GM18498 (cell line): ENCODE results near the gene LRRTM3.

Experiments used
- ATAC-seq: cut with Tn5 transposase; IDR thresholded peaks from one replicate; pipeline ENCODE4 v1.9.1; 2021; ENCODE audit warnings: mild to moderate bottlenecking, moderate library complexity; ENCODE audit not compliant: unreplicated experiment

The LRRTM3 gene

DNA sequence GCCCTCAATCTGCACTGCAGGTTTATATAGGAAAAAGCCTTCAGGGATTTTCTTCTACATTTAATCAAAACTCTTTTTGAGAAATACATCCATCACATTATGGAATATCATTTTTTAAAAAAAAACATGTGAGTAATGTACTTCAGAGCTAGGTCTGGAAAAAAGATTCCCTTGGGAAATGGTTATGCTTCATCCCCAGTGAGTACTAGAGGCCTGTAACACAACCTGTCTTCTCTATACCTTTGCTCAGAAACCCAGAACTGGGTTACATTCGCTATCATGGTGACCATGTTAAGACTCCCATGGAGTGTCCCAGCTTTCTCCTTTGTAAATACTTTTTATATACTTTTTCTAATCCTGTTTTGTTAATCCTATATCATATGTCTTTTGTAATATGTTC lies 186.9 kb downstream of the LRRTM3 start:
- no peak for ATAC-seq

DNA sequence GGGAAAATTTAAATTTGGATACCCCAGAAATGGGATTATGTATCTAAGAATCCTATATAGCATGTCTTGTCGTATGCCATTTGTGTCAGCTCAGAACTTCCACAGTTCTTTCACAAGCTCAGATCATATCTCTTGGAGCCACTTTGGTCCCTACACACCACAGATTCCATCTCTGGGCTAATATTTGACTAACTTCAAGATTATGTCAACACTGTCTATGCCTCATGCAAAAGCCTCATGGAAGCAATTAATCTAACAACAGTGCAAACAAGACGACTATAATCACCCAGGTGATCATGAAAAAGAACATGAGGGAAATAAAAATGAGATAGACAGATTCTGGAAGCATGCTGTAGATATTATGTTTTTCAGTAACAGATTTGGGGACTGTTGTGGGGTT lies 189.1 kb downstream of the LRRTM3 start:
- ATAC-seq = no peak

DNA sequence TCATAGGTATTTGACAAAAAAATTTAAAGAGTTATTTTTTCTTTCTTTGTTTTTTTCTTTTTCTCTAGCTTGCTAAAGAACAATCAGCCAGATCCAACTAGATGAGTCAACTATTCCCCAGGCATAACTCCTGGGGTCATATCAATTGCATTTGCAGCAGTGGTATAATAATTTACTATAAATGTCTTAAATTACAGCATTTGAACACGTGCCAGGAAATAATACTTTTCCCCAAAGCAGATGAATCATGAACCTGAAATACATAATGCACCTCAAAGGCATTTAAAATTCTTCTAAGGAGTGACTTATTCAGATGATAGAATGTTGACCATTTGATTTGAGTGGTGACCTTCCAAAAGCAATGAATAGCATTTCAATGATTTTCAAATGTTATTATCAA lies 190.1 kb downstream of the LRRTM3 start:
- ATAC-seq = no peak

DNA sequence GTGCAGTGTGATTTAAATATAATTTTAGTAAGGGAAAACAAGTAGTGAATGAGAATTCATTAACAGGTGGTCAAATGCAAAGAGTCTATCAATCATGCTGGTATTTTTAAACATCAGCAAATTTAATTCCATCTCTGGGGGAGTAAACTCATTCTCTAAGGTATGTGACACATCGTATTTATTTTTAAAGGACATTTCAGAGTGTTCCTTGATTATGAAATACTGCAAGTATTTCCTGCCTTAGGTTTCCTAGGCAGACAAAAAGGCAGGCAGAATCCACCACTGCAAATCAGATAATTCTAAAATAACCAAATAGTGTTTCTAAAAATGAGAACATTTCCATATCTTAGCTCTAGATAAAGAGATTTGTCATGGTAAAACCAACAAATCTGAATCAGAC lies 193.8 kb downstream of the LRRTM3 start:
- no peak for ATAC-seq

DNA sequence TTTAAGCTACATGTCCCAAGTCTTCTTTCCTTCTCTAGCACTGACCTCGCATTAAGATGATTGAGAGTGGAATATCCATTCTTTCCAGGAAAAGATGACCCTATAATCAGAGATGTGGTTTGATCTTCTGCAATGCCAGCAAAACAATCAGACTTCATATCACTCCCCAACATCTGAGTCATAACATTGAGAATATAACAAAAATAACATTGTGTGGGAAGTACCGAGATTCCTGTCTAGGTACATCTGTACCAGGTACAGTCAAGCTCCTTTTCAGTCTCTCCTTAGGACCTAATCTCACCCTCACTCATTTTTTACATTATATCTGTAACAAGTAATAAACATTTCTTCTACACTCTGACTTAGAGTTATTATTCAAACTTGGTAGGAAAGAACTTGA lies 201.6 kb downstream of the LRRTM3 start:
- ATAC-seq = no peak

DNA sequence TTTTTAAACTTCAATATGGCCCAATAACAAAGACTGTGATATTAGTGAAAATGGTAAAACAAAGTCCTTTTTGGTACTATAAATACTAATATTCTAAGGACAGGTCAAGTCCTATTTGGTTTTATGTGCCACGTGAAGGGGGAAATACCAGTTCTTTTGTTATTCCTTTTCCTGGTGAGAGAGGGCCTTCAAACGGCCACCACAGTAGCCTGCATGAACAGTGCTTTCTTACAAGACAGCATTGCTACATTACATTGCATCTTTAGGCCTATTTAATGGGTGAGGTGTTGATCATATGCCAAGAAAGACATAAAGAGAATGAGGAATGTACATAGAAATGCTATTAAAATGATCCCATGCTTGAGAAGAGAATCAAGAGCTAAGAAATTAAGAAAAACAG lies 214.8 kb downstream of the LRRTM3 start:
- ATAC-seq = no peak

DNA sequence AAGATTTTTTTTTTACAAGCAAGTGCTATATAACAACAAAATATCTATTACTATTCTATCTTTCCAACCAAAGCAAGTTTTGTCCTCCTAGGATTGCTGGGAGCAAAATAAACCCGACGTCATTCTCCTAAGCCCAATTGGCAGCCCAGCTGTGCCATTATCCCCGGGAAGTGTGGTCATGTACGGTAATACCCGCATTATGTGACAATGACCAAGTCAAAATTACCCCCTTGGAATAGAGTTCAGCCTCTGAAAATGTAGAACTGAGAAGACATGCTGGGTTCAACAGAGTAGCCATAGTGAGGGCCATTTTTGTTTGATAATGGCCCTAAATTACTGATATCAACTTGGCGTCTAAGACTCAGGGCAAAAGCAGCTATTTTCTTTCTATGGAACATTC lies 215.5 kb downstream of the LRRTM3 start:
- no peak for ATAC-seq

DNA sequence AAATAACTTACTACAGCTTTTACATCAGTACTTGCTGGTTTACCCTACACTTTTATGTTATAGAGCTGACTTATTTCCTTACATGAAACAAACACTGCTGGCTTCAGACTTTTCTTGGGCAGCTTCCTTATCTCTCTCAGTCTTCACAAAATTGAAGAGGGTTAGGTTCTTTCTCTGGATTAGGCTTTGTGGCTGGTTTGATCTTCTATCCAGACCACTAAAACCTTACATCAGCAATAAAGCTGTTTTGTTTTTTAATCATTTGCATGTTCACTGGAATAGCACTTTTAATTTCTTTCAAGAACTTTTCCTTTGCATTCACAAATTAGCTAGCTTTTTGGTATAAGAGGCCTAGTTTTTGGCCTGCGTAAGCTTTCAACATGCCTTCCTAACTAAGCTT lies 218.7 kb downstream of the LRRTM3 start:
- ATAC-seq = no peak
